Osteocyte (in vitro differentiated cells): ENCODE results near the gene PYCARD. TPM values are rescaled to one million over a fixed set of nuclear protein-coding genes. Genes with fewer than 3 reads are reported as not detected.

Experiments used
- DNase-seq: peaks from one replicate; pipeline ENCODE4 v3.0.0; 2021; ENCODE audit warnings: mixed read lengths; ENCODE audit not compliant: unreplicated experiment; ENCODE audit errors: extremely low spot score
- H3K27ac Mint-ChIP-seq: one replicate; pipeline ENCODE4 v1.8.0; 2021; ENCODE audit warnings: mild to moderate bottlenecking, mixed read lengths; ENCODE audit not compliant: unreplicated experiment
- H3K27me3 Mint-ChIP-seq: one replicate; pipeline ENCODE4 v1.8.0; 2021; ENCODE audit warnings: mixed read lengths; ENCODE audit not compliant: unreplicated experiment
- H3K36me3 Mint-ChIP-seq: one replicate; pipeline ENCODE4 v1.8.0; 2021; ENCODE audit warnings: mixed read lengths; ENCODE audit not compliant: unreplicated experiment
- H3K4me1 Mint-ChIP-seq: one replicate; pipeline ENCODE4 v1.8.0; 2021; ENCODE audit warnings: mixed read lengths; ENCODE audit not compliant: unreplicated experiment
- H3K4me3 Mint-ChIP-seq: one replicate; pipeline ENCODE4 v1.8.0; 2021; ENCODE audit warnings: mild to moderate bottlenecking, moderate library complexity, mixed read lengths; ENCODE audit not compliant: unreplicated experiment
- H3K9me3 Mint-ChIP-seq: one replicate; pipeline ENCODE4 v1.8.0; 2021; ENCODE audit warnings: mixed read lengths; ENCODE audit not compliant: unreplicated experiment
- total RNA-seq: library from RNA; stranded (reverse); gene quantifications from 2 replicates; pipeline ENCODE4 v1.2.1, GENCODE V29; 2021
- TF ChIP-seq, protein P1 (sequence below): fragments of 200-600 bp; sonication (generic); IDR thresholded peaks from 2 replicates; pipeline ENCODE4 v1.5.0; 2021; ENCODE audit warnings: antibody characterized with exemption, mild to moderate bottlenecking, moderate library complexity

PYCARD gene
- total RNA-seq, 1 donor from 2014 or later = 6.1 TPM

DNA sequence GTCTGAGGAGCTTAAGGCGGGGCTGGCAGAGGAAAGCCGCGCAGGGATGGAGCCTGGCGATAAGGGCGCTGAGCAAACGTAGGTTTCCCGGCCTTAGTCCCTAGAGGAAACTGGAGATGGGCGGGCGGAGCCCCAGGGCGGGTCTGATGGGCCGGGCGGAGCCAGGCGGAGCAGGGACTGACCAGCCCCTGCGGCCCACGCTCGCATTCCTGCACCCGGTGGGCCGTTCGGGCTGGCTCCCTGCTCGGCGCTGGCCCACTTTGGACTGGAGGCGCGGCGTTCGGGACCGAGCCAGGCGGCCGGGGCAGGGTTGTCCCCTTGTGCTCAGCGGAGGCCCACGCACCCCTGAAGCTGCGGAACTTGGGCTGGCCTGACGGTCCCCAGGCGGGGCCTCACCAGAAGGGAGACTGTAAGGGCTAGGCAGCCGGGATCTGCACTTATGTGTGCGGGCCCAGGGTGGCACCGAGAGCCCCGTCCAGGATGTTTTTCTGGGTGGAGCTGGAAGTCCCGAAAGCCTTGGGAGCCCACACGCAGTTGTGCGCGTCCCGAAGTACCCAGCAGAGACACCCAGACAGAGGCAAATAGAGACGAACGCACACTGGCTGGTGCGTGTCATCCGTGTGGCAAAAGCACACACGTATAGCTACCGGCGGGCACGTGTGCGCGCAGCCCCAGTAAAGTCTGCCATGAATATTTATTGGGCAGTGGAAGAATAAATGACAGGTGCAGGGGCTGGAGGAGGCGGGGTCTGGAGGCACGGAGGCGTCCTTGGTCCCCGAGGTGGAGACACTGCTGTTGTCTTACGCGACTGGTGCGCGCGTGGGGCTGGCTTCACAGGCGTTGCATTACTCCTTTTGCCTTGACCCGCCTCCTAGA is 13.0 kb upstream of the PYCARD start:
- peaks cover 63% of the 10 kb centered on the region for H3K27me3 Mint-ChIP-seq
- TF ChIP-seq, protein P1, sequence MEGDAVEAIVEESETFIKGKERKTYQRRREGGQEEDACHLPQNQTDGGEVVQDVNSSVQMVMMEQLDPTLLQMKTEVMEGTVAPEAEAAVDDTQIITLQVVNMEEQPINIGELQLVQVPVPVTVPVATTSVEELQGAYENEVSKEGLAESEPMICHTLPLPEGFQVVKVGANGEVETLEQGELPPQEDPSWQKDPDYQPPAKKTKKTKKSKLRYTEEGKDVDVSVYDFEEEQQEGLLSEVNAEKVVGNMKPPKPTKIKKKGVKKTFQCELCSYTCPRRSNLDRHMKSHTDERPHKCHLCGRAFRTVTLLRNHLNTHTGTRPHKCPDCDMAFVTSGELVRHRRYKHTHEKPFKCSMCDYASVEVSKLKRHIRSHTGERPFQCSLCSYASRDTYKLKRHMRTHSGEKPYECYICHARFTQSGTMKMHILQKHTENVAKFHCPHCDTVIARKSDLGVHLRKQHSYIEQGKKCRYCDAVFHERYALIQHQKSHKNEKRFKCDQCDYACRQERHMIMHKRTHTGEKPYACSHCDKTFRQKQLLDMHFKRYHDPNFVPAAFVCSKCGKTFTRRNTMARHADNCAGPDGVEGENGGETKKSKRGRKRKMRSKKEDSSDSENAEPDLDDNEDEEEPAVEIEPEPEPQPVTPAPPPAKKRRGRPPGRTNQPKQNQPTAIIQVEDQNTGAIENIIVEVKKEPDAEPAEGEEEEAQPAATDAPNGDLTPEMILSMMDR = no peak
- no peaks in the 10 kb centered on the region for H3K36me3 Mint-ChIP-seq
- peaks cover 16% of the 10 kb centered on the region for H3K4me1 Mint-ChIP-seq
- H3K9me3 Mint-ChIP-seq = no peaks in the 10 kb centered on the region
- peak overlapping the region; percentile 68 for H3K4me3 Mint-ChIP-seq
- no peak for DNase-seq
- H3K27ac Mint-ChIP-seq = no peak overlapping the region

DNA sequence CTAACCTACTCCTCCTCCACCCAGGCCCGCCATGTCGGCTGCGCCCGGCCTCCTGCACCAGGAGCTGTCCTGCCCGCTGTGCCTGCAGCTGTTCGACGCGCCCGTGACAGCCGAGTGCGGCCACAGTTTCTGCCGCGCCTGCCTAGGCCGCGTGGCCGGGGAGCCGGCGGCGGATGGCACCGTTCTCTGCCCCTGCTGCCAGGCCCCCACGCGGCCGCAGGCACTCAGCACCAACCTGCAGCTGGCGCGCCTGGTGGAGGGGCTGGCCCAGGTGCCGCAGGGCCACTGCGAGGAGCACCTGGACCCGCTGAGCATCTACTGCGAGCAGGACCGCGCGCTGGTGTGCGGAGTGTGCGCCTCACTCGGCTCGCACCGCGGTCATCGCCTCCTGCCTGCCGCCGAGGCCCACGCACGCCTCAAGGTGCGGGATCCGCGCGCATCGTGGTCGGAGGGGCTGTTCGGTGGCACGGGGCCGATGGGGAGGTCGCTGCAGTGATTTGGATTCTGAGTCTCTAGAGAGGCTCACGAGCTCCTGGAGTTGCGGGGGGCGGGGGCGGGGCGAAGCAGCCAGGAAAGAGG is 12.2 kb upstream of the PYCARD start:
- Mint-ChIP-seq H3K9me3 (no peaks in the 10 kb centered on the region), H3K4me1 (peaks cover 16% of the 10 kb centered on the region), H3K27me3 (peaks cover 70% of the 10 kb centered on the region), H3K4me3 (peak overlapping the region; percentile 68), H3K36me3 (no peaks in the 10 kb centered on the region), H3K27ac (no peak overlapping the region)
- TF ChIP-seq, protein P1 = no peak
- no peak for DNase-seq

DNA sequence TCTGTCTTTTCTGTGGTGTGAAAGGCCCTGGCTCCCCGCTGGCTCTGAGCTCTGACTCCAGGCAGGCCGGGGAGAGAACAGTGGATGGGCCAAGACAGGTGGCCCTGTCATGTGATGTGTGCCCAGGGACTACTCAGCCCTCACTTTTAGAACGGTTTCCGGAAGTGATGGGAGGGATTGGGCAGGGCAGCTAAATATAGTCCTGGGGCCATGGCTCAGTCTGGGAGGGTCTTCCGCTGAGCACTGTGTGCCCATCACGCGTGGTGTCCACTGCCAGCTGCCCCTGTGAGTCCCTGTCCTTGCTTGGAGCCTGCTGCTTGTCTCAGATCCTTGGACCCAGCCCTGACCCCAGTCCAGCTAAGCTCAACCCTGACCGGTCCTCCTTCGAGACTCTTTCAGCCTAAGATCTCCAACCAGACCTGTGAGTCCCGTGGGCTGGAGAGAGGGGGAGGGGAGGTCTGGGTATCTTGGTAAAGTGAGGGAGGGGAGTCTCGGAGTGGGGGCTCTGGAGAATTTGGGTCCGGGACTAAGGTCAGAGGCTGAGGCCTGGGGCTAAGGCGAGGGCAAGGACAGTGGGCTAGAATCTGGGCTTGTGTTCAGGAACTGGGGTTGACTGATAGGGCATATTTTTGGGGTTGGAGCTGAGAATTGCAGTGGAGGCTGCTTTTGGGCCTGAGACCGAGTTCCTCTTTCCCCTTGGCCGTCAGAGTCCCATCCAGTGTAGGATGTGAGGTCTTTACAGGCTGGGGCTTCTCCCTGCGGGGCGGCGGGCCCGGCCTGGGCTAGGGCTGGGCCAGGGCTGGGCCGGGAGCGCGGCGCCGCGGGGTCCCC is 11.5 kb upstream of the PYCARD start, which contains the start of gene TRIM72:
Gene TRIM72, plus strand, starts transcription at position 243 of the 831 bp plus-strand sequence. CDS start 620 bp downstream, outside the sequence.
- H3K9me3 Mint-ChIP-seq = no peaks in the 10 kb centered on the region
- H3K4me1 Mint-ChIP-seq = peaks cover 16% of the 10 kb centered on the region
- no peaks in the 10 kb centered on the region for H3K36me3 Mint-ChIP-seq
- no peak within 1 kb of the TSS for H3K27ac Mint-ChIP-seq
- H3K27me3 Mint-ChIP-seq = peaks cover 73% of the 10 kb centered on the region
- H3K4me3 Mint-ChIP-seq = peak within 1 kb of the TSS; percentile 68
- TF ChIP-seq, protein P1 = no peak
- no peak for DNase-seq

DNA sequence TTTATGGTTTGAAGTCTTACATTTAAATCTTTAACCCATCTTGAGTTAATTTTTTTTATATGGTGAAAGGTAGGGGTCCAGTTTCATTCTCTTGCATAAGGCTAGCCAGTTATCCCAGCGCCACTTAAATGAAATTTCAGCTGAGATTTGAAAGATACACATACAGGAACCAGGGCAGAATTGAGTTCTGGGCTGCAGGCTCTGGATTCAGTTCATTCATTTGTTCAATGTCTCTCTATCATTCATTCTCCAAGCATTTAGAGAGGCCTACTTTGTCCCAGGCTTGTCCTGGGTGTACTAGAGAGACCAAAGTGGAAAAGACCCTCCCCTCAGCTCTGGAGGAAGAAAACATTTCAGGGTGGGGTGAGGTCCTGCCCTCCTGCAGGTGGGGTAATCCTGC is 10.8 kb upstream of the PYCARD start:
- H3K27ac Mint-ChIP-seq = no peak overlapping the region
- DNase-seq = no peak
- peaks cover 16% of the 10 kb centered on the region for H3K4me1 Mint-ChIP-seq
- H3K4me3 Mint-ChIP-seq = no peak overlapping the region
- H3K9me3 Mint-ChIP-seq = no peaks in the 10 kb centered on the region
- no peaks in the 10 kb centered on the region for H3K36me3 Mint-ChIP-seq
- peaks cover 66% of the 10 kb centered on the region for H3K27me3 Mint-ChIP-seq
- TF ChIP-seq, protein P1 = no peak
